CD4-positive, CD25-positive, alpha-beta regulatory T cell (primary cell): Measurements from ENCODE around the gene PPIL4. TPM values are rescaled to one million over a fixed set of nuclear protein-coding genes. Genes with fewer than 3 reads are reported as not detected.

Experiments used
- ATAC-seq, 2 donors: fragments of 150-1000 bp; cut with Tn5 transposase; one replicate each; pipeline ENCODE4 v1.10.0; 2021; ENCODE audit warnings: low read depth in 2 of 2, moderate number of reproducible peaks in 2 of 2, moderate library complexity in 1 of 2
- DNase-seq, 3 donors: peaks; one replicate each; pipeline versions ENCODE4 v3.0.0 to v3.0.0-alpha.2; 2012 to 2022; ENCODE audit warnings: mixed read lengths in 1 of 3
- H3K27ac ChIP-seq: one replicate; pipeline ENCODE4 v1.7.0; 2013; ENCODE audit warnings: mild to moderate bottlenecking, low read length; ENCODE audit not compliant: insufficient read depth, poor library complexity, severe bottlenecking
- H3K27me3 ChIP-seq: one replicate; pipeline ENCODE4 v1.7.0; 2013; ENCODE audit warnings: low read length; ENCODE audit not compliant: control insufficient read depth, insufficient read depth
- H3K36me3 ChIP-seq: one replicate; pipeline ENCODE4 v1.7.0; 2013; ENCODE audit warnings: mild to moderate bottlenecking, low read length, moderate library complexity; ENCODE audit not compliant: control insufficient read depth, insufficient read depth
- H3K4me1 ChIP-seq: 2 replicates; pipeline ENCODE4 v1.7.0; 2013; ENCODE audit warnings: mild to moderate bottlenecking, low read length; ENCODE audit not compliant: insufficient read depth, control insufficient read depth, poor library complexity, severe bottlenecking
- H3K4me3 ChIP-seq: one replicate; pipeline ENCODE4 v1.7.0; 2013; ENCODE audit warnings: low read depth, mild to moderate bottlenecking, low read length, moderate library complexity
- H3K9me3 ChIP-seq, 2 experiments: 1 replicate in 1 of 2; 2 replicates in 1 of 2; pipeline ENCODE4 v1.7.0; 2013; ENCODE audit warnings: low read length in 2 of 2, mild to moderate bottlenecking in 1 of 2, moderate library complexity in 1 of 2; ENCODE audit not compliant: control insufficient read depth in 2 of 2
- H3K27ac Mint-ChIP-seq, 3 donors: one replicate each; pipeline ENCODE4 v1.8.0; 2020 to 2022; ENCODE audit warnings: mild to moderate bottlenecking in 3 of 3, mixed read lengths in 3 of 3, moderate library complexity in 2 of 3
- H3K27me3 Mint-ChIP-seq: one replicate; pipeline ENCODE4 v1.8.0; 2022; ENCODE audit warnings: mild to moderate bottlenecking, mixed read lengths
- H3K36me3 Mint-ChIP-seq: one replicate; pipeline ENCODE4 v1.8.0; 2020; ENCODE audit warnings: mixed read lengths
- H3K4me1 Mint-ChIP-seq, 4 donors: one replicate each; pipeline ENCODE4 v1.8.0; 2020 to 2022; ENCODE audit warnings: mixed read lengths in 4 of 4, mild to moderate bottlenecking in 1 of 4
- H3K4me3 Mint-ChIP-seq, 4 donors: one replicate each; pipeline ENCODE4 v1.8.0; 2020 to 2022; ENCODE audit warnings: mild to moderate bottlenecking in 4 of 4, mixed read lengths in 4 of 4, moderate library complexity in 3 of 4
- H3K9me3 Mint-ChIP-seq, 7 donors: one replicate each; pipeline ENCODE4 v1.8.0; 2020 to 2022; ENCODE audit warnings: mixed read lengths in 7 of 7, mild to moderate bottlenecking in 3 of 7, moderate library complexity in 2 of 7
- polyA plus RNA-seq, 4 donors: library from polyadenylated mRNA; unstranded; fragments of 300-500 nt; fragmentation: Illumina TruSeq; gene quantifications; one replicate each; pipeline ENCODE4 v1.2.3, GENCODE V29; 2021
- total RNA-seq: library from RNA; stranded (reverse); gene quantifications from one replicate; pipeline ENCODE4 v1.2.3, GENCODE V29; 2022

Gene PPIL4
- total and polyA plus RNA-seq, 5 donors from 2014 or later = 10.0 to 40.8 (median 12.8) TPM

- H3K36me3 Mint-ChIP-seq = peaks cover 37% of the 10 kb centered on the region
- no peaks in the 10 kb centered on the region for H3K4me1 ChIP-seq
- H3K4me3 ChIP-seq = no peak overlapping the region
- peaks cover 0 to 32% (median 14%) of the 10 kb centered on the region in 4 donors for H3K4me1 Mint-ChIP-seq
- H3K27me3 ChIP-seq = no peaks in the 10 kb centered on the region
- H3K9me3 ChIP-seq = no peaks in the 10 kb centered on the region
- H3K36me3 ChIP-seq = peaks cover 90% of the 10 kb centered on the region
- H3K9me3 Mint-ChIP-seq = peaks cover 0 to 1% (median 0%) of the 10 kb centered on the region in 7 donors
- H3K4me3 Mint-ChIP-seq = no peak overlapping the region
- H3K27ac Mint-ChIP-seq = peak overlapping the region in 1 of 3 donors; percentile 38
- H3K27me3 Mint-ChIP-seq = no peaks in the 10 kb centered on the region
- no peak for ATAC-seq
- no peak overlapping the region for H3K27ac ChIP-seq
- DNase-seq = no peak
Observed at GRCh38 chr6:149456311-149457021, 89.4 kb downstream of the PPIL4 start.

DNA sequence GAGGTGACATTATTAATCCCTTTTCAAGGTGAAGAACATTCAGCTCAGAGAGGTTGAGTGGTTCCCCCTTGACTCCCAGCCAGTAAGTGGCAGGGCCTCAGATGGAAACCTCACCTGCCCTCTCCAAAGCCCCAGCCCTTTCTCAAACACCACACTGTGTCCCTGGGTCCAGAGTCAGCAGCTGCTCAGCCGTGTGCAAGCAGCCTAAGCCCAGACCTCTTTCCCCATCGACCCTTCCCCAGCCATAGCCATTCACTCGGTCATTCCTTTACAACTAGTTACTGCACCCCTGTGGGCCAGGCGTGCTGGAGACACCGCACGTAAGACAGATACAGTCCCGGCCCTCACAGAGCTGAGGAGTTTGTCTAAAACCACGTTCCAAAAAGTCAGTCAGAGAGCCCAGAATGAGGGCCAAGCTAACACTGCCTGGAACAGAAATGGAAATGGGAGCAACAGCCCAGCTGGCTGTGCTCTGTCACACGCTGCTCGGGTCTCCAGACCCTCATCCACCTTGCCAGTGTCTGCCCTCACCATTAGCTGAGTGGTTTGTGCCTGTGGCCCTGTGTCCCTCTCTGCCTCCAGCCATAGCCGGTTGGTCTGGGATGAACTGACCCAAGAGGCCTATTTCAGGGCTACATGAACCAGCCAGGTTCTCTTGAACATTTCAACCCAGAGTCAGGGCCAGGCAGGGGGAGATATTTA lies 90.7 kb downstream of the PPIL4 start:
- no peaks in the 10 kb centered on the region for H3K27me3 ChIP-seq
- no peak overlapping the region for H3K27ac ChIP-seq
- H3K36me3 Mint-ChIP-seq = peaks cover 35% of the 10 kb centered on the region
- peaks cover 86% of the 10 kb centered on the region for H3K36me3 ChIP-seq
- H3K4me1 ChIP-seq = no peaks in the 10 kb centered on the region
- H3K9me3 Mint-ChIP-seq = peaks cover 0 to 1% (median 0%) of the 10 kb centered on the region in 7 donors
- no peaks in the 10 kb centered on the region for H3K27me3 Mint-ChIP-seq
- H3K4me3 ChIP-seq = no peak overlapping the region
- H3K4me3 Mint-ChIP-seq = no peak overlapping the region
- peaks cover 0 to 28% (median 14%) of the 10 kb centered on the region in 4 donors for H3K4me1 Mint-ChIP-seq
- DNase-seq (no peak), ATAC-seq (no peak)
- H3K27ac Mint-ChIP-seq = peak overlapping the region; percentile 44 to 73 (median 61)
- no peaks in the 10 kb centered on the region for H3K9me3 ChIP-seq

Other genes starting within 250 kb of the PPIL4 start
- gene TAB2, start 228.3 kb downstream of the PPIL4 start, total RNA-seq = 180 TPM
- gene TAB2, start 228.3 kb downstream of the PPIL4 start, polyA plus RNA-seq = 10 to 100 TPM; 21.6 to 26.8 (median 22.0) TPM
- 9.0 TPM for gene SUMO4, start 145.8 kb downstream of the PPIL4 start, total RNA-seq
- 1 to 10 TPM in 2 of 4 donors, under 1 TPM in 2; 0.38 to 1.6 (median 0.93) TPM for gene SUMO4, start 145.8 kb downstream of the PPIL4 start, polyA plus RNA-seq
- gene ZC3H12D, start 61.0 kb downstream of the PPIL4 start, total RNA-seq = 251 TPM
- 10 to 100 TPM in 1 of 4 donors, 1 to 10 TPM in 3; 7.1 to 10.3 (median 8.7) TPM for gene ZC3H12D, start 61.0 kb downstream of the PPIL4 start, polyA plus RNA-seq
- 29.1 TPM for gene GINM1, start 20.3 kb upstream of the PPIL4 start, total RNA-seq
- gene GINM1, start 20.3 kb upstream of the PPIL4 start, polyA plus RNA-seq = 10 to 100 TPM; 24.0 to 29.9 (median 26.4) TPM
- gene KATNA1, start 102.7 kb upstream of the PPIL4 start, total RNA-seq = 22.9 TPM
- gene KATNA1, start 102.7 kb upstream of the PPIL4 start, polyA plus RNA-seq = 10 to 100 TPM; 26.3 to 35.5 (median 32.0) TPM
- 40.9 TPM for gene LATS1, start 172.1 kb upstream of the PPIL4 start, total RNA-seq
- 10 to 100 TPM in 3 of 4 donors, 1 to 10 TPM in 1; 8.9 to 12.4 (median 12.1) TPM for gene LATS1, start 172.1 kb upstream of the PPIL4 start, polyA plus RNA-seq
- gene NUP43, start 200.5 kb upstream of the PPIL4 start, total RNA-seq = 22.4 TPM
- gene NUP43, start 200.5 kb upstream of the PPIL4 start, polyA plus RNA-seq = 10 to 100 TPM in 1 of 4 donors, 1 to 10 TPM in 3; 4.0 to 10.7 (median 5.6) TPM
- 44.8 TPM for gene PCMT1, start 203.7 kb upstream of the PPIL4 start, total RNA-seq
- gene PCMT1, start 203.7 kb upstream of the PPIL4 start, polyA plus RNA-seq = 100 to 1,000 TPM; 166 to 228 (median 175) TPM